Type B pancreatic cell (in vitro differentiated cells): Measurements from ENCODE around the gene MIA. TPM values are rescaled to one million over a fixed set of nuclear protein-coding genes. Genes with fewer than 3 reads are reported as not detected.
A peak's percentile ranks its signal among the peaks of the same experiment; 100 is the strongest.

ENCODE experiments used
- DNase-seq: peaks from one replicate; pipeline ENCODE4 v3.0.0; 2021; ENCODE audit warnings: mixed read lengths; ENCODE audit not compliant: unreplicated experiment; ENCODE audit errors: extremely low spot score
- H3K27ac Mint-ChIP-seq: 2 replicates; pipeline ENCODE4 v1.8.0; 2021; ENCODE audit warnings: mild to moderate bottlenecking, mixed read lengths
- H3K27me3 Mint-ChIP-seq: 2 replicates; pipeline ENCODE4 v1.8.0; 2021; ENCODE audit warnings: mixed read lengths
- H3K36me3 Mint-ChIP-seq: 2 replicates; pipeline ENCODE4 v1.8.0; 2021; ENCODE audit warnings: mixed read lengths
- H3K4me1 Mint-ChIP-seq: one replicate; pipeline ENCODE4 v1.8.0; 2021; ENCODE audit warnings: mixed read lengths; ENCODE audit not compliant: unreplicated experiment
- H3K4me3 Mint-ChIP-seq: 2 replicates; pipeline ENCODE4 v1.8.0; 2021; ENCODE audit warnings: mild to moderate bottlenecking, mixed read lengths
- H3K9me3 Mint-ChIP-seq: 2 replicates; pipeline ENCODE4 v1.8.0; 2021; ENCODE audit warnings: mixed read lengths
- CTCF ChIP-seq: fragments of 200-600 bp; sonication (generic); conservative IDR thresholded peaks from 2 replicates; pipeline ENCODE4 v1.5.0; 2021; ENCODE audit warnings: antibody characterized with exemption, mild to moderate bottlenecking
- total RNA-seq: library from RNA; stranded (reverse); gene quantifications from 2 replicates; pipeline ENCODE4 v1.2.1, GENCODE V29; 2021; ENCODE audit warnings: low replicate concordance

Gene MIA
- total RNA-seq, 1 donor from 2014 or later, result 3.2 TPM

- H3K27me3 Mint-ChIP-seq, result no peaks in the 10 kb centered on the region
- H3K36me3 Mint-ChIP-seq, result no peaks in the 10 kb centered on the region
- no peak overlapping the region for H3K4me3 Mint-ChIP-seq
- no peaks in the 10 kb centered on the region for H3K9me3 Mint-ChIP-seq
- H3K4me1 Mint-ChIP-seq, result peaks cover 21% of the 10 kb centered on the region
- DNase-seq, result no peak
- H3K27ac Mint-ChIP-seq, result peak overlapping the region; percentile 53
- no peak for TF ChIP-seq CTCF
Measured at GRCh38 chr19:40745402-40745780, 29.9 kb upstream of the MIA start.

- DNase-seq, result no peak
- no peak overlapping the region for H3K4me3 Mint-ChIP-seq
- peaks cover 1% of the 10 kb centered on the region for H3K36me3 Mint-ChIP-seq
- H3K27ac Mint-ChIP-seq, result peak overlapping the region; percentile 55
- H3K9me3 Mint-ChIP-seq, result no peaks in the 10 kb centered on the region
- no peaks in the 10 kb centered on the region for H3K27me3 Mint-ChIP-seq
- peaks cover 22% of the 10 kb centered on the region for H3K4me1 Mint-ChIP-seq
- no peak for TF ChIP-seq CTCF
Measured at GRCh38 chr19:40747536-40747935, 27.8 kb upstream of the MIA start.

GRCh38 chr19:40750058-40750873 lies 25.1 kb upstream of the MIA start, which contains the start of gene ACTMAP:
Gene ACTMAP, minus strand, starts transcription at chr19:40750477. Its CDS starts 674 bp downstream, at chr19:40749803.
- H3K4me3 Mint-ChIP-seq, result peak within 1 kb of the TSS; percentile 97
- no peaks in the 10 kb centered on the region for H3K9me3 Mint-ChIP-seq
- DNase-seq, result peak; percentile 99
- H3K27ac Mint-ChIP-seq, result peak within 1 kb of the TSS; percentile 98
- H3K36me3 Mint-ChIP-seq, result peaks cover 13% of the 10 kb centered on the region
- no peak for TF ChIP-seq CTCF
- no peaks in the 10 kb centered on the region for H3K27me3 Mint-ChIP-seq
- H3K4me1 Mint-ChIP-seq, result peaks cover 31% of the 10 kb centered on the region

- peak within 1 kb of the TSS; percentile 98 for H3K27ac Mint-ChIP-seq
- TF ChIP-seq CTCF, result no peak
- H3K4me3 Mint-ChIP-seq, result peak within 1 kb of the TSS; percentile 97
- DNase-seq, result peak; percentile 96
- H3K4me1 Mint-ChIP-seq, result peaks cover 34% of the 10 kb centered on the region
- no peaks in the 10 kb centered on the region for H3K27me3 Mint-ChIP-seq
- peaks cover 13% of the 10 kb centered on the region for H3K36me3 Mint-ChIP-seq
- no peaks in the 10 kb centered on the region for H3K9me3 Mint-ChIP-seq
Measured at GRCh38 chr19:40750874-40751537, 24.3 kb upstream of the MIA start, which contains the start of gene SNRPA. Gene SNRPA, plus strand, starts transcription at chr19:40751203. Its CDS starts 206 bp downstream, at chr19:40751409.

- peaks cover 20% of the 10 kb centered on the region for H3K36me3 Mint-ChIP-seq
- no peak for TF ChIP-seq CTCF
- H3K27me3 Mint-ChIP-seq, result no peaks in the 10 kb centered on the region
- H3K4me1 Mint-ChIP-seq, result peaks cover 34% of the 10 kb centered on the region
- H3K27ac Mint-ChIP-seq, result peak overlapping the region; percentile 98
- H3K4me3 Mint-ChIP-seq, result peak overlapping the region; percentile 97
- no peak for DNase-seq
- no peaks in the 10 kb centered on the region for H3K9me3 Mint-ChIP-seq
Measured at GRCh38 chr19:40752257-40752781, 23.0 kb upstream of the MIA start.
